NCI-H460 (cell line): Measurements from ENCODE around the gene EYA4. TPM values are rescaled to one million over a fixed set of nuclear protein-coding genes. Genes with fewer than 3 reads are reported as not detected.

ENCODE experiments used
- DNase-seq: peaks from one replicate; pipeline ENCODE4 v3.0.0-alpha.2; 2016; ENCODE audit warnings: low read depth; ENCODE audit errors: extremely low read depth
- total RNA-seq: library from RNA; depleted of rRNA; stranded (reverse); fragments of >200 nt; shearing (Covaris generic); gene quantifications from 2 replicates; pipeline ENCODE4 v1.2.3, GENCODE V29; 2014

EYA4 gene
- total RNA-seq, 1 experiment from 2014 or later = 26.0 TPM

DNA sequence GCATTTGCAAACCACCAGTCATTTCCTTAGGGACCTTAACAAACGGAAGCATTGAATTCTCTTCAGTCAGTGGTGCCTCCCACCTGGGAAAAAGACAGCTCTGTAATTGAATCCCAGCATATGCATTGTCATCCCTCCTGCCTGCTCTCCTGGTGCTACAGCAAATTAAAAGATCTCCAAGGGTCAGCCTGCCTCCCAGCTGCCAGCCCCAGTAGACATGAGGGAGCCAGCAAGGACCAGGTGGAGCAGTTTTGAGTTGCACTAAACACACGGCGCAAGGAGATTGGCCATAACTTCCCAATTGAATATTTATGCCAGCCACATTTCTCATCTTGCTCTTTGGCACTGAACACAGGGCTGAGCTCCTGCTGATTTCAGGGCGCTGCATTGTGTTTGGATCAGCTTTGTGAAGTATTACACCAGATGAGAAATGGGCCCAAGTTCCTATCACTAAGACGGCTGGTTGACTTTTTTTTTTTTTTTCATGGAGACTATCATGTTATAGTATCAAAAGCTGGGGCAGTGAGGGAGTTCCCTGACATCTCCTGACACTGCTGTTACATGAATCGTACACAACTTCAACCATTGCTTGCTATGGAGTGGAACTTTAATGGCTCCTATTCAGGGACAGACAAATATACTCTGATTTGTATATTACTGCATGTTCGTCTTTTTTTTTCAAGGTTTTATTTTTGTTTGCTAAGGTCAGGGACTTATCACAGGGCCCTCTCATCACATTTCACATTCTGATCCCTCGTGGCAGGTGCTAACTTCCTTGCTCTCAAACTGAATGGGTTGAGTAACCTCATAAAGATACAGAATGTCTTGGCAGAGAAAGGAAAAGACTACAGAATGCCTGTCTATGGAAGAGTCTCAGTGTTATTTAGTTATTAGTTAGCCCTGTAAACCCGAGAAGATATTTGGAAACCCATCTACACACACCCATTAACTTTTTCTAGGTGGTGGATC lies 191.1 kb downstream of the EYA4 start:
- no peak for DNase-seq

DNA sequence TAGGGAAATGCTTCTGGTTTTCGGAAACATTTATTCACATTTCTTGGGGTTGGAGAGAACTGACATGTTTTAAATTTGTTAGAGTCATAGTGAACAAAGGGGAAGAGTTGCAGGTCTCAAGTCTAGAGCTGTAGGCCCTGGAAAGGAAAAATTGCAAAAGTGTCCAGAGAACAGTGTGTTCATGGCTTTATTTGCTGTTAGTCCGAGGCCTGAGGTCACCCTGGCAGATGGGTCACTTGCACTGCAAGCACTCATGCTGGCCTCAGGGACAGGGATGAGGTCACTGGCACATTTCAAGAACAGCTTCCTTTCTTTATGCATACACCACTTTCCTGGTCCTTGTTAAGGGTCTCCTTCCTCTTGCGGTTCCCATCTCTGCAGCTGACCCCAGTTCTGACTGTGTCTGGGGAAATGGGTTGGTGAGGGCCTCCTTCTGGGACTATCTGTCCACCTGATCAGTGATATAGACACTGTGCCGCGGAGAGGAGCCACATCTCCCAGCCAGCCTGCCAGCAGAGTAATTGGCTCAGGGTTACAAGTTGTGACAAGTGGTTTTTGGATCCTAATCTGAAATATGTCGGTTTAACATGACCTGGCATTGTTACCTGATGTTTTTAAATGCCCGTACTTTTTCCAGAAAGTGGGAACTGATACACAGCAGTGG lies 194.0 kb downstream of the EYA4 start:
- no peak for DNase-seq

DNA sequence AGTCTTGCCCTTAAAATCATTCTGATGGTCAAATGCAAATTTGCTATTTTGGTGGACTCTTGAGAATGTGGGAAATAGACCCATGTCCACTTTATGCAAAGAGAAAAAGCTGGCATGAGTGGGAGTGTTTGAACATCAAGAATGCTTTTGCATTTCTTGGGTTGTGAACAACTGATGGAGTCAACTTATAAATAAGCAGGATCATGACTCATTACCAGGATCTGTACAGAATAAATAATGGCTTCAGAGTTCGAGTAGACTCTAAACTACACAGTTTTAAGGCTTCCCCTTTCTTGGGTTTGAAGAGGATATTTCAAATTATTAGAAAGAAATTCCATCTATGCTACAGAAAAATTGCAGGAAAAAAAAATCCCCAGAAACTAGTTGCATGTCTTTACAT lies 195.5 kb downstream of the EYA4 start:
- DNase-seq = no peak

DNA sequence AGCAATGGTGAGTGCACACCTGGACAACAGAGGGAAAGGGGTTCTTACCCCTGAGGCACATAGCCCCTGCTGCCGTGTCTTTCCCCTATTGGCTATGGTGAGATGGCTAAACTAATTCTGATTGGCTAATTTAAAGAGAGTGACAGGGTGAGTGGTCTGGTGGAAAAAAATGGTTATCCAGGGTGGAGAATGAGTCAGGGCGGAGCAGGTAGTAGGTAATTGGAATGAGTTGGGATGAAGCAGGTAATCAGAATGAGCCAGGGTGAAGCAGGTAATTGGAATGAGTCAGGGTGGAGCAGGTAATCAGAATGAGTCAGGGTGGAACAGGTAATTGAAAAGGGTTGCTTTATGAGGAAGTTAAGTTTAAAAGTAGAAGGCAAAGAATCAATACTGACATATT lies 200.3 kb downstream of the EYA4 start:
- no peak for DNase-seq

DNA sequence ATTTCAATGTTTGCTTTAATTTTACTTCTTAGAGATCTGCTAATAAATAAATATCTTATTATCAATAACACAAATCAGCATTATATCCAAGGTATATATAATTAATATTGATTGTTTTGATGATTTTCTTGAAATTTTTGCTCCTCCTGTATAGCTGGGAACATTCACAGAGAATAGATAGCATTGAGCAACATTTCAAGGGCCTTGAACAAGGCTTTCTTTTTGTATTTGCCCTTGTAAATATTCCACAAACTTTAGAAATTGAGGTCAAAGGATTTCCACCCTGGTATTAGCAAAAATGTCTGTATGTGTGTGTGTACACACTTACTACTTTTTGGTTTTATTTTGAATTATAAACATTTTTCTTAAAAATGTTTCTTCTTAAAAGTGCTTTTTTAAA lies 205.6 kb downstream of the EYA4 start:
- no peak for DNase-seq

DNA sequence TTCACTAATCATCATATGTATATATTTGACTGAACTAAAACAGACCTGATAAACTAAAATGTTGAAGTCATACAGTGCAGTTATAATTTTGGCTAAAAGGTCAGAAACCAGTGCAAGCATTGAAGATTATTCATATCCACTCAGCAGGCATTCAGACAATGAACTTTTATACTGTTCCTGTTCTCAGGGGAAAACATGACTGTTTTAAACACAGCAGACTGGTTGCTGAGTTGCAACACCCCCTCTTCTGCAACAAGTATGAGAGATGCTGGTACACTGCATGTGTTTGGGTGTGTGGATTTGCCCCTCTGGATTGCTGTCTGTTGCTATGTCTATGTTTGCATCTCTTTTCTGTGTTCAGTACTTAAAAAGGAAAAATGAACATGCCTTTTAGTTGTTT lies 206.8 kb downstream of the EYA4 start:
- DNase-seq = no peak

DNA sequence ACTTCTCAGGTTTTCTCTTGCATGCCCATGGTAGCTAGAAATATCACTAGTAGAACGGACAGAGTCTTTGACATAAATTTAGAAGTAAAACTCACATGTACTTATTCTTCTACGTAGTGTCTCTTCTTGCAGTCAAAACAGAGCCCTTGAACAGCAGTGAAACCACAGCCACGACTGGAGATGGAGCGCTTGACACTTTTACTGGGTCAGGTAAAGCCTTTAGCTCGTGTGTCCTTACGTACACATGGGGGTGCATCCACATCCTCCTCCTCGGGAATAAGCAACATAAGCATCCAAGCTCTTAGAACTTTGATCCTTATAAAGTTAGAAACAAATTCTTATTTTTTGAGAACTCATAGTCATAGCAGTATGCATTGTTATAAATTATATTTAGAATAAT lies 215.3 kb downstream of the EYA4 start:
- no peak for DNase-seq

DNA sequence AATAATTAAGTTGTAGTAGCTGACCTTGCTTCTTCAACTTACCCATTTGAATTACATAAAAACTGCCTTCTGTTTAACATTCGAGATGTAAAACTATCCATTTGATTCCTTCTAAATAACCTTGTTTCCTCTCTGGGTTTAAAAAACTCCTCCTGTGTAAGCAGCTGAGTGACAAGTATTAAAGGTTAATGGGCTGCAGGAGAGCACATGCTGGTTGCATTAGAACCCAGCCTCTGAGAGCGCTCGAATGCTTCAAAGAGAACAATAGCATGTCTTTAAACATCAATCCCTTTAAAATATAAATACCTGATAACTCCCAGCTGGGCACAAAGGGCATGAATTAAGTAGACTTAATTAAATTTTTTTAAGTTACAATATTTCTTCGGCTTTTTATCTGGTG lies 215.8 kb downstream of the EYA4 start:
- DNase-seq = no peak

DNA sequence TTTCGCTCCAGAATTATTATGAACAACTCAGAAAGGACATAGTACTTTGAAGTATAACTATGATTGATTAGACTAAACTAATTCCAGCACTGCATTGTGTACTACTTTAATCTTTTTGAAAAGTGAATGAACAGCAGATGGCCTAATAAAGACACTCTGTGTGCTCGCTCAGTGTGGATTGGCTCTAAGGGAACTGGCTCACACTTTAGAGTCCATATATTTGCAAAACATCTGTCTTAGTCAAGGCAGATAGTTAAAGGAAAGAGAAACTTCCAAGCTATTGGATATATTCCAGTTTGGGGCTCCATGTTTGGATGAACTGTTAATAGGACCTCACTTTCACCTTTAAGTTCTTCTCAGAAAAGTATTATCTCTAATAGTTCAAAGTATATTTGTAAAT lies 218.9 kb downstream of the EYA4 start:
- DNase-seq = no peak

DNA sequence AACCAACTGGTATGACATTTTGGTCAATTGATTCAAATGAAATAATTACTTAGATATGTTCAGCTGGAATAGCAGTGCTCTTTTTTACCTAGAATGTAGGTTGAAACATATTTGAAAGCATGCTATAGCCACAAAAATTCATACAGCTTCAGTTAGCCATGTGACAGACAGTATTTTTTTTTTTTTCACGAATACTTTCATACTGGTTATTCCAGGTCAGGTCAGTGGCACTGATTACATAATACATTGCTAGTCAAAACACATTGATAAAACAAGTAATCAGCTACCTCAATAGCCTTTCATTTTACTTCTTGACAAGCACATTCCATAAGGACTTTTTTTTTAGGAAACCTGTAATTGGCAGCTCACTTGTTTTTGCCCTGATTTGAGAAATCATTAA lies 222.6 kb downstream of the EYA4 start:
- DNase-seq = no peak

DNA sequence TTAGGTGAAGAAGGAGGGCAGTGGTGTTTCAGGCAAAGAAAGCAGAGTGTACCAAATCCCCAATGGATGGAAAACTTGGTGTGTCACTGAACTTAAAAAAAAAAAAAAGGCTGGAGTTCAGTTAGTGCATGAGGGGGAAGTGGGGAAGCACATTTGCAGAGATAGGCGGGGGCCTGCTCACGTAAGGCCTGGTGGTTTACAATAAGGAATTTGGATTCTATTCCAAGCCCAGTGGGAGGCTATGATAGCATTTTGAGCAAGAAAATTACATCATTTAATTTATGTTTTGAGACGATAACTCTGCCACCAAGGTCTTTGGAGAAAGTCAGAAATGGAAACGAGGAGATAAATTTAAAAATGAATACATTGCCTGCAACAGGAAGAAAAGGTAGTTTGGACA lies 225.5 kb downstream of the EYA4 start:
- DNase-seq = no peak

DNA sequence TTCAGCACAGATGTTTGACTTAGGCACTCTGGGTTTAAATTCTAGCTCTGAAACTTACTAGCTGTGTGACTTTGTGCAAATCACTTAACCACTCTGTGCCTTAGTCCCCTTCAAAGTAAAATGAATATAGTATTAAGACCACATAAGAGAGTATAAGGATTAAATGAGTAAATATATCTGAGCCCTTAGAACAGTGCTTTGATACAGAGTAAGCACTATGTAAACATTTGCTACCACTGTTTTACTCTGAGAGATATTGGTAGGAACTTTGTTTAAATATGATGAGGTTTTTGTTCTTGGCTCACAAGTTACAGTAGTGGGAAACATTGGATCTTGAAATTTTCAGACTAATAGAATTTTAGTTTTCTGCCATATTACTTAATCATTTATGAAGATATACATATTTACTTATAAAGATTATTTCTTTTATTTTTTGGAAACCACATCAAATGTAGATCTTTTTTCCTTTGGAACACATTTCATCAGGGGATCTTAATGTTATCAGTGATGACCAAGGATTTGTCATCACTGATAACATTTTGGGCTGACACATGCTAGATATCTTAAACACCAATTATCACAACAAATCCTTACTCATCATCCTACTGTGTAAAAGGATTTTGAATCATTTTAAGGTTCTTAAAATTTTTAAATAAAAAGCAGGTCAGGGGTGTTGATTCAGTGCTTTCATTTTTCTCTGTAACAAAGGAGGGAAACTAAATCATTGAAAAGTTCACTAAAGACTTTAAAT lies 226.2 kb downstream of the EYA4 start:
- DNase-seq = no peak

DNA sequence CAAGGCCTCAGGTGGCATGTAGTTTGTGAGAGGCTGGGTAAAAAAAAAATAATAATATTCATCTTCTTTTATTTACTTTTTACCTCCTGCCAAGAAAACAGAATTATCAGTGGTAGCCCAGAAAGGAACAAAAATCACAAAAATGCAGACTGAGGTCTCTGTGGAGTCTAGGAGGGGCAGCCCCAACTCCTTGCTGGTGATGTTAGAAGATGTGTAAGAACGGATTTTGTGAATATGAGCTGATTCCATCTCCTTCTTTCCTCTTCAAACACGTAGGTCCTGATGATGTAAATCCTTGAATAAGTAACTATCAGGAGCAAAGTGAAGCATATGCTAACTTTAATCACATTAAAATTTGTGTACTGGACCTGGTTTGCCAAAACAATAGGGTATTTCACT lies 226.8 kb downstream of the EYA4 start:
- DNase-seq = no peak

DNA sequence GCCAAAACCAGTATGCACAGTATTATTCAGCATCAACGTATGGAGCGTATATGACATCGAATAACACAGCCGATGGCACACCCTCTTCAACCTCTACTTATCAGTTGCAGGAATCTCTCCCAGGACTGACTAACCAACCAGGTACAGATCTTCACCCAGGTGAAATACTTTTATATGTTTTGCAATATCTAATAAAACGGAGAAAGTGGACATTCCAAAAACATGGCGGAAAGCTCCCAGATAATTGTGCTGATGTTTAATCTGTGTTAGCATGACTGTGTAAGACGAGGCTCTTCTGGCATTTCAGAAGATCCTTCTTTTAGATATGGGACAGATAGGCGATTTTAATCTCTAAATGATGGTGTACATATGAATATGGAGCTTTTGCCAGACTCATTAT lies 227.4 kb downstream of the EYA4 start:
- DNase-seq = no peak

DNA sequence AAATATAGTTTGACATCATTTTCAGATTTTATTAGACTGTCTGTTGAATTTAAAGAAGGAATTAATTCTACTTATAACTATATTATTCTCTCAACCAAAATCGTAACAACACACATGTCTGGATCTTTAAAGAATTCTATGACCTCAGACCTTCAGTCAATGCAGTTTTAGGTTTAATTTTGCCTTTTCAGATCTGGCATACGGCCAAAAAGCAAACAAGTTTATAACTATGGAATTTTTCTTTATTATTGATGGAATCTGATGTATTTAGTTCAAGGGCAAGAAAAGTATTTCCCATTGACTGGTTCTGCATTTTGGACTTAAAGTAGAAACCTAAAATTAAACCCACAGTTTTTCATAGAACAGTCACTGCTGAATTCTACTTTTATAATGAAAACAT lies 233.4 kb downstream of the EYA4 start:
- DNase-seq = no peak

DNA sequence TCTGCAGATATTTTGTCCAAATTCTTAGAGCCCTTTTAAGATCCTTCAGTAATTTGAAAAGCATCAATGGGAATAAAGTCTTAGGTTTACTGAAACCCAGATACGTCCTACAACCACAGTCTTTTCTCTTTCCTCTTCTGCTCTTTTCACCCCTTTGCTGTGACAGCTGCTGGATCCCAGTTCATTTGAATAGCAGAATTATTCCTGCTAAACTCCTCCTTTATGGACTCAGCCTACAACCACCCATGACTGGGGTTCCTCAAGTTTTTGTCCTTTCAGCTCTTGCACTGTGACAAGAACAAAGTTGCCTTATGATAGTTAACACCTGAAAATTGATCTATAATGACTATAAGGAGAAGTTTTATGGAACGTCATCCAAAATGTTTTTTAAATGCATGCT lies 237.5 kb downstream of the EYA4 start:
- DNase-seq = no peak

DNA sequence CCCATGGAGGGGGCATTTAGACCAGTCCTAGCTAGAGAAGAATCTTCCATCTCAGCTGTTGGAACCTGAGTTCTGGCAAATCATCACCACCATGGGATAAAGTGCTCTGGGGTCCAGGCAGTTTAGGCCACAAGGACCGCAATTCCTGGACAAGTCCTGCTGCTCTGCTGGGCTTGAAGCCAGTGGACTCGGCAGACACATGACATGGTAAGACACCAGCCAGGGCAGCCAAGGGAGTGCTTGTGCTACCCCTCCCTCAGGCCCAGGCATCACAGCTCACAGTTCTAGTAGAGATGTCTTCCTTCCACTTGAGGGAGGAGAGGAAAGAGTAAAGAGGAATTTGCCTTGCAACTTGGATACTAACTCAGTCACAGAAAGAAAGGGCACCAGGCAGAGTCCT lies 246.0 kb downstream of the EYA4 start:
- no peak for DNase-seq

DNA sequence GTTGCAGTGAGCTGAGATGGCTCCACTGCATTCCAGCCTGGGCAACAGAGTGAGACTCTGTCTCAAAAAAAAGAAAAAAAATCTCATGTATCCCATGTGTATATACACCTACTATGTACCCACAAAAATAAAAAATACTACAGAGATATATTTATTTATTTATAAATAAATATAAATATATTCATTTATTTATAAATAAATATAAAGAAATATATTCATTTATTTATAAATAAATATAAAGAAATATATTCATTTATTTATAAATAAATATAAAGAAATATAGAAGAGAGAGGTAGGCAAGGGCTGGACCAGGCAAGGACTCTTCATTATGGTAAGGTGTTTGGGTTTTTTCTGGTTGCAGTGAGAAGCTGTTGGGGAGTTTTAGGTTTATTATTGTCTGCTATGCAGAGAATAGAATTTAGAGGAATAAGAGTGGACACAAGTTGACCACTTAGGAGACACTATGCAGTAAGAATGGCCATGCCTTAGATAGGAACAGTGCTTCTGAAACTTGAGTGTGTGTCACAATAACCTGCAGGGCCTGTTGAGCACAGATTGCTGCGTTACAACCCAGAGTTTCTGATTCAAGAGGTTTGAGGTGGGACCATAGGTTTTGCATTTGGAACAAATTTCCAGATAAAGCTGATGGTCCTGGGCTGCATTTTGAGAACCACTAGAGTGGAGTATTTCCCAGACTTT lies 254.2 kb downstream of the EYA4 start:
- DNase-seq = no peak

DNA sequence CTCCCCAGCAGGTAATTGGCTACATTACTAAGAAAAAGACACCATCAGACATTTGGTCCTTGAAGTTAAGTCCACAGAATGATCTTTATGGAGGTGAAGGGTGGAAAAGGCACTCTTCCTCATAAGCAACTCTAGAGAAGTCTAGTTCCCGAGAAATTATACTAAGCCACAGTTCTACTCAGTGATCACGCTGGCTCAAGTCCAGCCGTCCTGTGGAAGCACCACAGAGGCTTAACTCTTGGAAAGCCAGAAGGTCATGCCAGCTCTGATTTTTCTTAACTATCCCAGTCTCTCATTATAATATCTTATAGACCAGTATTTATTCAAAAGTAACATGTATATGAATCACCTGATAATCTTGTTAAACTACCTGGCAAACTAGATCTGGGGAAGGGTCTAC lies 258.5 kb downstream of the EYA4 start:
- no peak for DNase-seq

DNA sequence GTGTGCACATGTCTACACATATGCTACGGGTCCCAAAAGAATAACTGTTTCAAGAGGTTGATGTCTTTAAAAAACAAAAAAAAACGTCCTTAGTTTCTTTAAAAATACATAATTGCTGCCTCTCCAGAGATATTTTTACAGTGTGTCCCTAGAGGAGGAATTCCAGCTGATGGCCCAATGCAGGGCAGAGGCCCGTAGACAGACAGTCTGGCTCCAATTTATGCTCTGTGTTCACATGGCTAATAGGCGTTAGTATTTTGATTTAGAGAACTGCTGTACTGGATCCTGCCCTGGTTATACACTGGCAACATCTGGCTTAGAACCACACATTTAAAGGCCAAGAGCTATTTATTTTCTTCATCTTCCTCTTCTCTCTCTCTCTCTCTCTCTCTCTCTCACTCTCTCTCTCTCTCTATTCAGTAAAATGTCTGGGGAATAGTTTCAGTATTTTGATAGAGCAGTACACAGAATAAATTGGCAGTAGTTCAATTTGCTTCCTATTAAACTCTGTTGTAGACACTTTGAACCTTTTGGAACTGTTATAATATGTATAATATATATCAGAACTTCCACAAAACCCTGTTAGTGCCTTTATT lies 260.6 kb downstream of the EYA4 start:
- DNase-seq = no peak
